Effector CD4-positive, alpha-beta T cell (primary cell): ENCODE results near the gene TMEM178A.
"Not testable (repeated sequence)": the region's sequence is repeated elsewhere in the genome, so short reads cannot be mapped to it uniquely, and the experiment has no call there.

ENCODE experiments used
- DNase-seq: peaks from one replicate; pipeline ENCODE4 v3.0.0-alpha.2; 2020

TMEM178A gene

GRCh38 chr2:39649511-39649910 lies 16.2 kb upstream of the TMEM178A start:
- no peak for DNase-seq

DNA sequence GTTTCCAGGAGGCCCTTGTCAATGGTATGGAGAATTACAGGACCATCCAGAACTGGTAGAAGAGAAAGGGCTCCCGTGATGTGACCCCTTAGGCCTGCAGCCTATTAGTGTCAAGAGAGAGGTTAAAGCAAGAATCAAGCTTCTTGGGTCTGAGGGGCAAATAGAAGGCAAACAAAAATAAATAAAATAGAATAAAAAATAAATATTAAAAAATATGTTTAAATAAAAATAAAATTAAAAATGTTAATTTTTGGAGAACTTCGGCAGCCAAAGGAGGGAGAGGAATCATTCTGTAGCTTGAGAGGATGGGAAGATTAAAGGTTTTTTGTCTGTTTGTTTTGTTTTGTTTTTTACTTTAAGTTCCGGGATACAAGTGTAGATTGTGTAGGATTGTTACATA lies 15.2 kb upstream of the TMEM178A start:
- no peak for DNase-seq

GRCh38 chr2:39656215-39656614 lies 9.5 kb upstream of the TMEM178A start:
- not testable (repeated sequence) for DNase-seq

- DNase-seq = no peak
Observed at GRCh38 chr2:39657287-39657937, 8.3 kb upstream of the TMEM178A start.

DNA sequence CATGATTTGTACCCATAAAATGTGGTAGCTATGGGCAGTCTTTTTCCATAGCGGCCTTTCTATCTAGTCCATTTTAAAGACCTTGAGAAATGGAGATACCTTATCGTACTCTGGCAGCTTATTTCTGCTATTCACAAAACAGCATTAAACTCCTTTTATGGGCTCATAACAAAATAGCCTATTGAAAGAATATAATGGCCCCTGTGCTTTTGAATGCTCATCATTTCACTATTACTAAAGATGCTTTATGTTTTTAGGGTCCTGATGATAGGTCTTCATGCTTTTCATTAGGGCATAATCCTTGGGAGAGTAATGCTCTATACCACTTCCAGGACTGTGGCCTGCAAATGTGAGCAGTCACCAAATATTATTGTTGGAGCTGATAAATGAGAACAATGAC lies 7.3 kb upstream of the TMEM178A start:
- DNase-seq = no peak

DNA sequence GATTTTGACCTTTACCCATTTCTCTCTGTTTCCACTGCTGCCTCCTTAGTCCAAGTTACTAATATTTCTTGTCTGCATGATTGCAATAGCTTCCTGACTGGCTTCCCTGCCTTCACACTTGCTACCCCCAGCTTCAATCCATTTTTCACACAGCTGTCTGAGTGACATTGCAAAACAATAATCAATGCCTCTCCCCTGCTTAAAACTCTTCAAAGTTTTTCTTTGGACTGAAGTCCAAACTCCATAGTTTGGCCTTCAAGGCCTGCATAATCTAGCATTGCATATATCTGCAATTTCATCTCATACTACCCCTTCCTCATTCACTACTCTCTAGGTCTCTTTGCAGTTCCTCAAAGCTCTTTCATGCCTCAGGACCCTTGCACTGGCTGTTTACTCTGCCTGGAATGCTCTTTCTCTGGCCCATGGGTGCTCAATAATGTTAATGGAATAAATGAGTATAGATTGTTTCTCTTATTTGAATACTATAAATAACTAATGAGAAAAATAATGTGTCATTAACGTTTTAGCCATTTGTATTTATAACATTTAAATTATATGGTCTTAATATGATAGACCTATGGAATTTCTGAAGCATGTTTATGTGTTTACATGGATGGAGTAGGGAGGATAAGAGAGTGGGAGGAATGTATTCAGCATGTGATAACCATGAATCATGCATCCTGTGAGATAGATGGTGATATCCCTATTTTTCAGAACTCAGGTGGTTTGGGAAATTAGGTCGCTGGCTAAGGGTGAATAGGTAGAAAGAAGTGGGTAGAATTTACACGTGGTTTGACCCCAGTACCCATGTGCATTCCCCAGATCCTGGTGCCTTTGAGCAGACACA lies 5.7 kb upstream of the TMEM178A start:
- no peak for DNase-seq

DNA sequence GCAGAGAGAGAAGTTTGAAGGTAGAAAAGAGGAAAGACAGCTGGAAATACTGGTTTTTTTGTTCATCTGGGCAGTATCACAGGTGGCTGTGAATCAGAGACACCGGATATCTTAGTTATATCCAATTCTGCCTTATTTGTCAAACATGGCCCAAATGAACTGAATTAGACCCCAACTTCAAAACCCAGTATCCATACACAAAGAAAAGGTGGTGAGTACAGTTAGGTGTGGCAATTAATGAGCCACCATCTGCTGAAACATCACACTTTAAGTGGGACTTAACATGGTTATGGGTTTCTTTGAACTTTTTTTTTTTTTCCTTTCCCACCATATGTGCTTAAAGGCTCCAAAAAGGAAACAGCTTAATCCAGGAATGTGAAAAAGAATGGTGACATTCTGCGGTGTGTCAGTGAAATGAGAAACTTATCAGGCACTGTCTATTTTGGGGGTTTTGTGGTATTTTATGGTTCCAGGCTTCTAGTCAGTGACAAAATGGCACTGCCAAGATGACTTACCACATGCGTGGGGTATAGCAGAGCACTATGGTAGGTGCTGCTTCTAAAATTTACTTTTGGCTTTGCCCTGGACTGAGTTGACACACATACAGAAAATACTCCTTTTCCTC lies 5.0 kb upstream of the TMEM178A start:
- DNase-seq = no peak

DNA sequence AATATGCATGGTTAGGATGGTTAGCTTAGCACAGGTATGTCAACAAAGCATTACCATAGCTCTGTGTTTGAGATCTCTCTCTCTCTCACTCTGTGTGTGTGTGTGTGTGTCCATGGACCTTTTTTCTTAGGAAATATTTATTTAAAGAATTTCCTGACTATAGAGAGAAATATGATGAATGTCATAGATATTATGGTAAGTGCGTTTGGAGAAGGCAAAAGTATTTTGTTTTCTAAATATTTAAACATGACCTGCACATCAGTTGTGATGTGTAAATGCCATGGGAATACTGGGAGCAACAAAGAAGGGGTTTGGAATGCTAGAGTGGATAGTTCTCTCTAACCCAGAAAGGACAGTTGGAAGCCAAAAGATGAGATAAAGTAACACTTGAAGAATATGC lies 3.9 kb upstream of the TMEM178A start:
- no peak for DNase-seq

DNA sequence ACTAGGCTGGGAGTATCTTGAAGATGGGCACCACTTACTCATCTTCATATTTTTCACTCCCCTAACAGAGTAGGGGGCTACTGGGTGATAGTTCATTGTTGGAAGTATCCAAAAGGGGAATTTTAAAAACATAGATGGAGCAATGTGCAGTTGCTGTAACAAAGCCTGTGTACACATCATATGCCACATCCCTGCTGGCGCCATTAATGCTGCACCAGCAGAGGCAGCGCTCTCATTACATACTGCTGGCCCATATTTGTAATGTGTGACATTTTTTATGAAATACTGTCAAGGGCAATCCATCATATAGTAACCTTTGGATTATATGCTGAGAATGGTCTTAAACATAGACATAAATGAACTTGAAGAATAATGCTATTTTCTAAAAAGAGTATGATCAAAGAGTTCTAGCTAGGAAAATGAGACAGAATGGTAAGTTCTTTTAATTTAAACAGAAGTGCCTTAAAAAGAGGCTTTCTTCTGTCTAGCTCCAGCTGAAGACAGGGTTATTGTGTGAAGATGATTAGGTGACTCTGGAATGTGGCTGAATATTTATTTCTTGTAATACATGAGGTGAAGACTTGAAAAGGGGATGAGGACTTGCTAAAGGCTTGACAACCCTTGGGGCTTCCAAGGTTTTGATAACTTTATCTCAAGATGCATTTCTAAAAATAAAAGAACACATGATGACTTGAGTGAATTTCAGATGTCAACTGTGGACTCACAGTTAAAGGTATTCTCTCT lies 2.4 kb upstream of the TMEM178A start:
- DNase-seq = no peak

DNA sequence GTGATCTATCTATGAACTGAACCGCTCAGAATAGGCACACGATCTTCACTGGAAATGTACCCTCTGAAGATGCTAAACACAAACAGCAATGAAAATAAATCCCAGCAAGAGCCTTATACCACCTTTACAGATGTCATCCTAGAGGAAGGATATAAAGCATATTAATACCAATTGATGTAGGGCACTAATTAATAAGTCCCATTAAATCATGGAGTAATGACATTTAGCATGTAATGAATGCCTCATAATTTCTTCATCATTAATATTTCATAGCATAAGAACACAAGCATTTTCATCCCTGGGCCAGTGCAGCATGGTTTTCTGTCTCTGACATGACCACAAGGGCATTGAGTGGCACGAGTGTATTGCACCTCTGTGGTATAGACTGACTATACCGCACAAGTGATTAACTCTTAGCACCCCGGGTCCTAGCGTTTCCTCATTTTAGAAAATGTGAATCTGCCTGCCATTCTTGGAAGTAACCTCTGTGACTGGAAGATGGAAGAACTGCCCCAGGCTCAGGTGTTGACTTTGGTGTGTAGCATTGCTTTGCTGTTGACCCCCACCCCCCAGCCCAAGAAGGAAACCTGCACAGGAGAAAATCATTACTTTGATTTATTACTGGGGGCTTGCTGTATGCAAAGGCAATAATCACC lies 1.4 kb upstream of the TMEM178A start:
- no peak for DNase-seq

- no peak for DNase-seq
Observed at GRCh38 chr2:39664888-39665591, 677 bp upstream of the TMEM178A start.

GRCh38 chr2:39666491-39667101 lies 879 bp downstream of the TMEM178A start:
- DNase-seq = no peak

DNA sequence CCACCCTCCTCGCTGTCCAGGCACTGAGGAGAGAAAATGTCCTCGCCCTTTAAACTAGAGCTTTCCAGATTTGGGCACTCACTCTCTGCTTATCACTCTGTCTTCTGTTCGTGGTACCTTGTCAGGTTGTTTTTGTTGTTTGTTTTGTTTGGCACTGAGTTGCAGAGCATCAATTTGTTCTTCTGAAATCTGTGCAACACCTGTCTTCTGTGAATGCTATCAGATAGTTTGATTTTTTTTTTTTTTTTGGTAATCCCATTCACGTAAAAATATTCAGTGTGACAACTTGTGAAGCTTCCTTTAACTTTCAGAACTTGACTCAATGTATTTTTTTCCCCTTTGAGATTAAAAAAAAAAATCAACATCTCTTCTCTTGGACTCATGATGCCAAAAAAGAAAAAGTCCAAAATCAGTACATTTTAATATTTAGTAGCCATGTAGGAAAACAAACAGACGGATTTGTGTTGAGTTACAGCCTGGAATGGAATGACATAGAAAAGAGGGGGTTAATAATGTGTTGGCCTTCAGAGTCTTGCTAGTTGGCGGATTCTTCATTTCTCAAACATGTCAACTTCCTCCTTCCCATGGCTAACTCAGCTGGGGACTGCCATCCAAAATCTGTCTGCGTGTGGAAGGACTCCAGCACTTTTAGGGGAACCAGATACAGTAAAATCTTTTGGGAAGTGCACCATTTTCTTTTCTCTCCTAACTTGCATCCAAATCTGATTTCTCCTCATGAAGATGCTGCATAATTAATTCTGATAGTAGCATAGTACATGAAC lies 1.6 kb downstream of the TMEM178A start:
- no peak for DNase-seq

GRCh38 chr2:39667886-39668276 lies 2.2 kb downstream of the TMEM178A start:
- no peak for DNase-seq

DNA sequence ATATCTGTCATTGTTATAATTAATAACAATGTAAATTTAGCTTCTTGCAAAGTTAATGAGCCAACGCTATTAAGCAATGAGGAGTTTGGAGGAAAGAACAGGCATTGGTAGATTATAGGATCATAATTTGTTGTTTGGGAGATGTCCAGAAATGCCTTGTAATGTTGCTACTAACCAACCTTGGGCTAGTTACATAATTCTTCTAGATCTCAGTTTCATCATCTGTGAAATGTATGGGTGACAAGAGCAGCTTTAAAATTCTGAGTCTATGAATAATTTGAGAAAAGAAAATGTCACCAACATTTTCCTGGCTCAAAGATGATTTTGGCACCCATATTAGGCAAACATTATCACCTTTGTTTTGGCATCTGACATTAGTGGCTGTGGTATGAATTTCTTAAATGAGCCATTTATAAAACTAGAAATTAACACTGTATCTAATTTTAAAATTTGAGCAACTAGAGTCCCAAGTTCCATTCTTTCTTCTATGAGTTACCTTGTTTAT lies 2.9 kb downstream of the TMEM178A start:
- DNase-seq = no peak

GRCh38 chr2:39671604-39672003 lies 5.9 kb downstream of the TMEM178A start:
- no peak for DNase-seq

GRCh38 chr2:39673018-39673417 lies 7.3 kb downstream of the TMEM178A start:
- DNase-seq = no peak

DNA sequence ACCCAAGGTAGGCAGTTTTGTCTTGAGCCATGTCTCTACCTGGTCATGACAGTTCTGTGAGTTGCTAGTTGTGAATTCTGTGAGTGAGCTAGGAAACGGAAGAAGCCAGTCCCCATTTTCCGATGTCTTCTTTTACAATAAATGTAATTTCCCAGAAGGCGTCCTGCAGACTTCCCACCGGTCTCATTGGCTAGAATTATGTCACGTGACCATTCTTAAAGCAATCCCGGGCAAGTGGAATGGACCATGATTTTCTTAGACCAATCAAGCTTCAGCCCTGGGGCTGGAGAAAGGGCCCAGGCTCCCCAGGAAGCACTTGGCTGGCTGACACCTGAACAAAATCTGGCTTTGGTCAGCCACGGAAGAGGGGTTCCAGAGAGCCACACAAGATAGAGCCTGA lies 10.6 kb downstream of the TMEM178A start:
- no peak for DNase-seq

DNA sequence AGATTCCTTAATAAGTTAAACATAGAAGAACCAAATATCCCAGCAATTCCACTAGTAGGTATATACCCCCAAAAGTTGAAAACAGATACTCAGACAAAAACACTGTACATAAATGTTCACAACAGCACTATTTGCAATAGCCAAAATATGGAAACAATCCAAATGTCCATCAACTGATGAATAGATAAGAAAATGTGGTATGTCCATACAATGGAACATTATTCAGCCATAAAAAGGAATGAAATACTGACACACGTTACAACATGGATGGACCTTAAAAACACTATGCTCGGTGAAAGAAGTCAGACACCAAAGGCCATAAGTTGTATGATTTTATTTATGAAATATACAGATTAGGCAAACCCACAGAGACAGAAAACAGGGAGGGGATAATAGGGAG lies 12.5 kb downstream of the TMEM178A start:
- DNase-seq = no peak

DNA sequence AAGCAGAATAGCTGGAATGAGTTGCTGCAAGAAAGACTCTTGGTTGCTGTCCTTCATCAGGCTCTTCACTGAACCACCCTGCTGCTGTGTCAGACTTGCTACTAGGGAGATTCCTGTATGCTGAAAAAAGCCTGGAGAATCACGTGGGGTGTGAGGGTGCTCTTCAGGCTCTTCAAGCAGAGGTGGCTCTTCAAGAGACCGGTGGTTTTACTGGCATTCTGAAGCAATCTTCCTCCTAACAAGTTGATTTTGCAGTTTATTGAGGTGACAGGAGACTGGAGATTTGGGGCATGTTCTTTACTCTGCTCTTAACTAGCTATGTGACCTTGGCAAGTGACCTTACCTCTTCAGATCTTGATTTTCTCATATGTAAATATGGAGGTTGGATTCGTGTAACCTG lies 14.1 kb downstream of the TMEM178A start:
- no peak for DNase-seq
